Prostate gland (tissue), 2 donors: Measurements from ENCODE around the gene CHST15.

Experiments
- CTCF ChIP-seq, 4 experiments: fragments of 200-600 bp in 2 of 4; fragments of 450-650 bp in 2 of 4; sonication (generic) in 2 of 4; IDR thresholded peaks; 1 replicate in 3 of 4; 2 replicates in 1 of 4; pipeline ENCODE4 v1.5.1; 2016 to 2019; ENCODE audit warnings: antibody characterized with exemption in 4 of 4, mild to moderate bottlenecking in 2 of 4, moderate library complexity in 2 of 4
- POLR2A ChIP-seq: fragments of 450-650 bp; IDR thresholded peaks from one replicate; pipeline ENCODE4 v1.6.1; 2016; ENCODE audit warnings: antibody characterized with exemption, mild to moderate bottlenecking
- POLR2AphosphoS5 ChIP-seq: sonication (generic); formaldehyde crosslinking; IDR thresholded peaks from one replicate; pipeline ENCODE4 v1.6.1; 2017; ENCODE audit warnings: antibody characterized with exemption

- TF ChIP-seq CTCF (IDR thresholded peaks at IDR 0.05) (no peak), POLR2A (no peak), POLR2AphosphoS5 (no peak)
Measured at GRCh38 chr10:124131172-124131571, 37.8 kb upstream of the CHST15 start.
